Neutrophil (primary cell): ENCODE measurements around the gene TRIML2.

ENCODE experiments used
- H3K27ac ChIP-seq: fragments of 200-600 bp; sonication (generic); 2 replicates; pipeline ENCODE4 v1.5.1; 2016; ENCODE audit warnings: mild to moderate bottlenecking, moderate library complexity
- H3K27me3 ChIP-seq: fragments of 200-600 bp; sonication (generic); 2 replicates; pipeline ENCODE4 v1.6.0; 2016; ENCODE audit warnings: mild to moderate bottlenecking
- H3K36me3 ChIP-seq: fragments of 200-600 bp; sonication (generic); 2 replicates; pipeline ENCODE4 v1.5.1; 2017
- H3K4me1 ChIP-seq, 2 experiments: fragments of 200-600 bp in 1 of 2; sonication (generic) in 1 of 2; 1 replicate in 1 of 2; 2 replicates in 1 of 2; pipeline versions ENCODE4 v1.5.1 to v1.6.1; 2013 to 2016; ENCODE audit warnings: low read depth in 1 of 2, low read length in 1 of 2, mild to moderate bottlenecking in 1 of 2, moderate library complexity in 1 of 2; ENCODE audit not compliant: control insufficient read depth in 1 of 2, insufficient read depth in 1 of 2
- H3K4me3 ChIP-seq, 2 experiments: fragments of 200-600 bp in 1 of 2; sonication (generic) in 1 of 2; 1 replicate in 1 of 2; 2 replicates in 1 of 2; pipeline ENCODE4 v1.5.1; 2013 to 2016; ENCODE audit warnings: low read depth in 1 of 2, low read length in 1 of 2, mild to moderate bottlenecking in 1 of 2, moderate library complexity in 1 of 2
- H3K9me3 ChIP-seq: fragments of 200-600 bp; sonication (generic); 2 replicates; pipeline ENCODE4 v1.5.1; 2016
- CTCF ChIP-seq: fragments of 200-600 bp; sonication (generic); IDR thresholded peaks from 2 replicates; pipeline ENCODE4 v1.5.1; 2016; ENCODE audit warnings: antibody characterized with exemption

Gene TRIML2

GRCh38 chr4:188041721-188042120, 67.7 kb downstream of the TRIML2 start:
- no peaks in the 10 kb centered on the region for H3K36me3 ChIP-seq
- H3K27me3 ChIP-seq: no peaks in the 10 kb centered on the region
- no peaks in the 10 kb centered on the region for H3K9me3 ChIP-seq
- no peaks in the 10 kb centered on the region for H3K4me1 ChIP-seq
- TF ChIP-seq CTCF: no peak
- no peak overlapping the region for H3K4me3 ChIP-seq
- H3K27ac ChIP-seq: no peak overlapping the region
